Measurements from ENCODE around the gene CD160.
"Not testable (repeated sequence)": the region's sequence is repeated elsewhere in the genome, so short reads cannot be mapped to it uniquely, and the experiment has no call there.

Gene CD160

DNA sequence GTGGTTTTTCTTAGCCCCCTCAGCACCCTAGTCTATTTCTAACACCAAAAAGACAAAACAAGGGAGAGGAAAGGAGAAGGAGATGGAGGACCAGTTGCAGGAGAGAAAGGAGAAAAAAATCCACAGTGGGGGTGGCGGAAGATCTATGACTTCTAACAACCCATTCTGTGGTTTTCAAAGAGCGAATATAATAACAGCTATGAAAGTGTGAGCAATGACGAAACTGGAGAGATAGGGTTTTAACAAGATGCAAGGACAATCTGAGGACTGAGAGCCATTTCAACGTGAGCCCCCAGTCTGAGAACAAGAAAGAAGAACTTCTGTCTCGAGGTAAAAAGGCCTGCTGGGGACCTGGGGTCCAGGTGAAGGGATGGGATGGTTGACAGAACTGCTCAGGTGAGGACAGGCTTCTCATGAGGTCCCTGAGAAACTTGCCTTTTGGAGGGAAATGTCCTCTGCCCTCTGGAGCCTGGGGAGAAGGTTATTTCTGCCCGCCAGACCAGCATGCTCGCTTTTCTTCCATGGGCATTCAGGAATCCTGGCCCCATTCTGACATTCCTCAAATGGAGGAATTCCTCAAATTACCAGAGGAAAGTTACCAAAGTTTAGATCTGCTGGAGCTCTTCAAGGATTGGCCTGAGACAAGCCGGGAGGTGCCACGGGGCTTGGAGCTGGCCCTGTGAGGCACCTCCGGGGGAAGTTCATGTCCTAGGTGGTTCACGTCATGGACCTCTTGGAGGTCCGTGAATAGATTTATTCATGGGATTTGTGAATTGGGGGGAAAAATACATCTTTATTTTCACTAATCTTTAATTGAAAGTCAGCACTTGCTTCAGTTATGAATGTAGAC is at the start of gene CD160:
Gene CD160, plus strand, starts transcription at position 270 of the 850 bp plus-strand sequence. CDS start 8,829 bp downstream, outside the sequence.
- DNase-seq: no peak

DNA sequence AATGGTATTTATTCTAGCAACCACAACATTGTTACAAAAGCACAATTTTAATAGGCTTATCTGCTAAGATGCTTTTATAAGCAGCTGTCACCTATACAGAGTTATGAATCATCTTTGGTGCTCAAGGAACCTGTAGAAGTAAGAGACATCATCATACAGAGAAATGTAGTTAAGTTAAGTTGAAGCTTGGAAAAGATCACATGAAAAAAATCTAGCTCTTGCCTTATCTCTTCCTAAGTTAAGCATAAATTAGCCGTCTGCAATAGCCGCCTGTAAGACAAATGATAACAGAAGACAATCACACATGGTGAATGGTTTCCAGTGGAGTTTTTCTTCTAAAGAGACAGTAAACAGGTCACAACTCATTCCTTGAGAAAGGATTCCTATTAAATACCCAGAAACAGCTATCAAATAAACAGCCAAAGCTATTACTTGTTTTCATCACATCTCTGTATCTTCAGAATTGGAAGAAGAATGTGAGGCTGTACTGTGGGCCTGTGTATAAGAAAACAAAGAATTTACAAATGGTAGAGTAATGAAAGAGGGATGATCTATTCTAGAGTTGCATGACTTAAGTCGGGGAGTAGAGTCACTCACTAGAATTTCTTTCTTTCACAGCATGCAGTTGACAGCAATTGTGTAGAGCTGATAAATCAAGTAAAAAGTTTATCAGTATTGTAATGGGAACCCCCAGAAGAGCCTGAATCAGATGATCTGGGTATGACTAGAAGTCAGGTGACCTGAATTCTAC is 48.1 kb upstream of the CD160 start:
- DNase-seq: not testable (repeated sequence)

- DNase-seq: not testable (repeated sequence)
Measured at GRCh38 chr1:145673217-145673616, 46.1 kb upstream of the CD160 start.

DNA sequence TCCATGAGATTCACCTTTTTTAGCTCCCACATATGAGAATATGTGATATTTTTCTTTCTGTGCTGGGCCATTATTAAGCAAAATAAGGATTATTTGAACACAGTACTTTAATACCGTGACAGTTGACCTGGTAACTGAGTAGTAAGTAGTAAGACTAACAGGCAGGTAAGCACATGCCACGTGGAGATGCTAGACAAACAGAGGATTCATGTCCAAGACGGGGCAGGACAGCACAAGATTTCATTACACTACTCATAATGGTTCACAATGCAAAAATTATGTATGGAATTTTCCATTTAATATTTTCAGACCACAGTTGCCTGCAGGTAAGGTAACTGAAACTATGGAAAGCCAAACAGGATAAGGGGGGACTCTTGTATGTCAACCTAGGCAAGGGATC is 34.4 kb upstream of the CD160 start:
- not testable (repeated sequence) for DNase-seq

GRCh38 chr1:145686078-145686477 is 33.2 kb upstream of the CD160 start:
- not testable (repeated sequence) for DNase-seq

DNA sequence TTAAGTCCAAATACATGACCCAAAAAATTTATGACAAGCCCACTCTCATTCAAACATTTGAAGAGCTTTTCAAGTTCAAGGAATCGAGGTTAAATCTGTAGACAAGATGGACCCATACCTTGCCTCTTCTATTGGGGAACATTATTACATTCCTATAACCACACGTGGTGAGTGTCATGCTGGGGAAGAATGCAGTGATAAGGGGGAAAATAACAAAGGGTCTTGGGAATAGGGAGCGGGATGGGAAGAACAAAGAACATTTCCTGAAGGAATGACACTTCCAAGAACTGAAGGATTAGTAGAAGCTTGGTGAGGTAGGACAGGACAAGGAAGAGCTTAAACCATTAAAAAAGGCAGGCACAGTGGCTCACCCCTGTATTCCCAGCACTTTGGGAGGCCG is 31.0 kb upstream of the CD160 start:
- DNase-seq: no peak

GRCh38 chr1:145688924-145689323 is 30.4 kb upstream of the CD160 start:
- DNase-seq: no peak

DNA sequence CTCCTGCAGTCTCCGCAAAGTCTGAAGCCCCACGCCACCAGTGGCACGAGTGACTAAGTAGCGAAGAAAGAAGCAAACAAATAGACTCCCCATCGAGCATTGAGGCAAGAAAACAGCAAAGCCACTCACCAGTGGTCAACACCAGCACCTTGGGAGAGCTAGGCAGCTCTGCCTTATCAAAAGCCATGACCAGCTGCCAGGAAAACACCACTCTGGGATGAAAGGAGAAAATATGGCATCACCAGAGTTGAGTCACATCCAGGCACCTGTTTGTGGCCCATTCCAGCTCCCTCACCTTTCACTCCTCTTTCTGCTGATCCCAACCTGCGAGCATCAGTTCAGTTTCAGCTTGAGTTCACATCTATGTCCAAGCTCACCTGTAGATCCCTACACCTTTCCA is 29.4 kb upstream of the CD160 start:
- DNase-seq: no peak

DNA sequence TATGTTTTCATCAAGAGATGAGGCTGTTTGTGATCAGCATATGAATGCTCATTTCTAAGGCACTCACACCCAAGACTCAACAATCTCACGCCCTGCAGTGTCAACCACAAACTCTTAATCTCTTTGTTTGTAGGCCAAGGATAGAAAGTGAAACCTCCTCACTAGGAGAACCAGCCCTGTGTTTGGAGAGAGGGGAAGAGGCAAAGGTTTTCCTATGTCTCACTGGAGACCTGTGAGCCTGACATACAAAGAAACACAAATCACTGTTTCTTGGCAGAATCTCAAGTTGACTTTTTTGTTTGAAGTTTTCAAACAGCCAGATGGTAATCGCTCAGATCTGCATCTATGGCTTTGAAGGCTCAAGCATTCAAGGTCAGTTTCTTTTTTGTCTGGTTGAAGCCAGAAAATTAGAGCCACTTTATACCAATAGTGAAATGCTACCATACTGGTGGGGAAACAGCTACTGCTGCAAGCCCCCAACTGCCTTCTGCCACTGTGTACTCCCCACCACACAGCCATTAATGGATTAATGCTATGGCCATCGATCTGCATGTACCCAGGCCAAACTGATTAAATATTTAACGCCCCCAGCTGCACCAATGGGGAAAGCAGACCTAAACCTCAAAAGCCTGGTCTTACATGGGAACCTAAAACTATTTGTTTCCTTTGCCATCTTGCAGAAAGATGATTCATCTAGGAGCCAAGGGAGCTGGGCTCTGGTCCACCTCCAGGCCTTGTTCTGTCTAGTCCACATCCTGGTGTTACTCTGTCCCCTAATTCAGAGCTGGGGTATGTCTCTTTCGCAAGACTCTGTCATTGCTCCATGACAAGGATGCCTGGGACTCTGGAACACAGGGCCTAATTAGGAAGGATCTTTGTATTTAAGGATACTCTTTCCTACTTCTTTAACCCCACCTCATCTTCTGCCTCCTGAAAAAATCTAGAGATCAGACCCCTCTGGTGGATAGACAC is 28.4 kb upstream of the CD160 start:
- DNase-seq: no peak

GRCh38 chr1:145692785-145693443 is 26.4 kb upstream of the CD160 start:
- DNase-seq: no peak

DNA sequence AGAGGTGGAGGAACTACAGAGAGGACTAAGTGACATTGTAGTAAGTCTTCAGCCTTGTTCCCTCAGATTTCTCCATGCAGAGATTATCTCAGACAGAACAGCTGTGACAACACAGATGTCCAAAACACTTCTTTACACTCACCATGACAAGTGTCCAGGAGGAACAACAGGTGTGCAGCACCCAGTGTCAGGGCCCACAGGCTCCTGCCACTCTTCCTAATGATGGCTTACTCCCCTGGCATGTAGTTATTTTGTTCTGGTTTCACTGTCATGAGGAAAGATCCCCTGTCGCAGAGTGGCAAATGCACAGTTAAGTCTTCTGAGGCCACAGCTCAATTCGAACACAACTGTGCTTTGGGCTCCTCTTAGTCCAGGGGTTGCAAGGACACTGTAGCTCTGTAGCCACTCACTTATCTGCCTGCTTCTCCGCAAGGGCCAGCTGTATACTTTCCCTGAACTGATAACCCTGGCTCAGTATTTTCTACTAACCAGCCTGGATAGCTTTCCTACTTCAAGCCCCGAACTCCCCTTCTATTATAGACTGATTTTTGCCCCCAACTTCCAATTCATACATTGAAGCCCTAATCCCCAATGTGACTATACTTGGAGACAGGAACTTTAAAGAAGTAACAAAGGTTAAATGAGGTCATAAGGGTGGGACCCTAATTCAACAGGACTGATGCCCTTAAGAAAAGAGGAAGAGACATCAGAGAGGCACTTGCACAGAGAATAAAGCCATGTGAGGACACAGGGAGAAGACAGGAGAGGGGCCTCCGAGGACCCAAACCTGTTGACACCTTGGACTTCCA is 23.3 kb upstream of the CD160 start:
- DNase-seq: peak; percentile 36

- no peak for DNase-seq
Measured at GRCh38 chr1:145696630-145696960, 22.7 kb upstream of the CD160 start.

DNA sequence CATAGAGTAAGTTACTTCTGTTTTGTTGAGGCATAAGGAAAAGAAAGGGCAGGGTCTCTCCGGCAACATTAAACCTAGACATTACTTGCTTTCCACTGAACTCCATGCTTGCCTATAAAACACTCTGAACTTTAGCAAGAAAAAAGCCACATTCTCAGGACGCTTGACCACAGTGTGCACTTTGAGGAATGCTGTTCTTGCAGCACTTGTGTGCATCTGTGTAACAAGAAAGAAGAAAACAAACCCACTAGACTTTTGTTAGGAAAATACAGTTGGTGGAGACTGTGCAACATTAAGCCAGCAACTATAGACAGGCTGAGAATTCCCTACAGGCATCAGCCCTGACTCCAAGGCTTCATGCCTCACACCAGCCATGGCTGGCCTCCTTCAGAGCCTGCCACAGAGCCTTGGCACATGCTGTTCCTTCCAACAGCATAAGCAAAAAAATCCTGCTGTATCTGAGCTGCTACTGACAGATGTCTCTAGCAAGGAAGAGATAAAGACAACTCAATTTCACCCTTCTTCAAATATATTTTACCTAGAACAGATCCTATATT is 17.9 kb upstream of the CD160 start:
- no peak for DNase-seq

- no peak for DNase-seq
Measured at GRCh38 chr1:145702052-145702451, 17.2 kb upstream of the CD160 start.

GRCh38 chr1:145702826-145703225 is 16.5 kb upstream of the CD160 start:
- DNase-seq: no peak

DNA sequence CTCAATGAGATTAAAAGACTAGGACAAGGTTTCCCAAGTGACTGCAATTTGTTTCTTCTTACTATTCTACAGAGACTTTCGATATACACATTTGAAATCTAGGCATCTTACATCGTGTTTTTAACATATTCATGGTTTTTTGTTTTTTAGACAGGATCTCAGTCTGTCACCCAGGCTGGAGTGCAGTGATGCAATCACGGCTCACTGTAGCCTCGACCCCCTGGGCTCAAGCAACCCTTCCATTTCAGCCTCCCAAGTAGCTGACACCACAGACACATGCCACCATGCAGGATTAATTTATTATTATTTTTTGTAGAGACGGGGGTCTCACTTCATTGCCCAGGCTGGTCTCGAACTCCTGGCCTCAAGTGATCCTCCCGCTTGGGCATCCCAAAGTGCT is 13.7 kb upstream of the CD160 start:
- DNase-seq: no peak

GRCh38 chr1:145706086-145706664 is 13.1 kb upstream of the CD160 start:
- DNase-seq: no peak

DNA sequence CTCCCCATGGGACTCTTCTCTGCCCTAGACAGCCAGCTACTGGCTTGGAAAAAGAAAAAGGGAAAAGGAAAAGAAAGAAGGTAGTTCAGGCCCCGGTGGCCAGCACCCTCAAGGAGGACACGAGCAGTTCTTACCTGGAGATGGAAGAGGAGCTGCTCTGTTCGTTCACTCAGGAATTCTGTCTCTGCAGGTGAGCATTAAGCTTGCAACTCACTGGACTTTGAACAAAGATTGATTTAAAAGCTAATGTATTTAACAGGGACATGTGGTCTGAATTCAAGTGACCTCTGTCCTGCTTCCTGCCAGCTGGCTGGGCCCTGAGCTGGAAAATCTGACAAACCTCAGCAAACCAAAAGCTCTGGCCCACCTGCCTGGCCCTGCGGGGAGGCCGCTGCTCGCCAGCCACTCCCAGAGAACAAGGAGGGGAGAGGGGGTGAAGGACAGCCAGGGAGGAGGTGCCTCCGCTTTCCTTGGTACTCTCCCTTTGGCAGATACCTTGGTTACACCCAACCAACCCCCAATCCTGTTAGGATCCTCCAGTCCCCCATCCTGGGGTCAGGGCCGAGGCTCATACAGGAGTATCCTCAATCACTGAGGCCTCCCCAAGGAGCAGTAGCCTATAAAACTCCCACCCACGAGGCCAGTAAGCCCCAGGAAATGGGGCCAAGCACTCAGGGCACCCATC is 12.0 kb upstream of the CD160 start, which contains the start of gene PDZK1:
Gene PDZK1, minus strand, starts transcription at position 186 of the 685 bp plus-strand sequence. CDS start 19,347 bp downstream, outside the sequence.
- DNase-seq: peak; percentile 31

GRCh38 chr1:145708063-145708462 is 11.2 kb upstream of the CD160 start:
- DNase-seq: no peak

All from right hindlimb (tissue), 1 donor.